Neural cell (in vitro differentiated cells): ENCODE measurements around the gene PRDM8.

Experiments used
- EZH2 ChIP-seq: fragments of 200-600, 300-800 bp; shearing (Covaris generic), sonication (generic); IDR thresholded peaks from 2 replicates; pipeline ENCODE4 v1.6.1; 2014; ENCODE audit warnings: antibody characterized with exemption, low read length, borderline replicate concordance, mild to moderate bottlenecking; ENCODE audit not compliant: insufficient read depth, poor library complexity, severe bottlenecking
- MXI1 ChIP-seq: fragments of 450-650 bp; conservative IDR thresholded peaks from 2 replicates; pipeline ENCODE4 v1.6.1; 2014; ENCODE audit warnings: antibody characterized with exemption, mild to moderate bottlenecking; ENCODE audit not compliant: poor library complexity, severe bottlenecking
- POLR2AphosphoS5 ChIP-seq: IDR thresholded peaks from 2 replicates; pipeline ENCODE4 v1.6.1; 2012
- RAD21 ChIP-seq: fragments of 450-650 bp; conservative IDR thresholded peaks from 2 replicates; pipeline ENCODE4 v1.6.1; 2014; ENCODE audit warnings: antibody characterized with exemption, mild to moderate bottlenecking, moderate library complexity
- SMC3 ChIP-seq: fragments of 450-650 bp; conservative IDR thresholded peaks from 2 replicates; pipeline ENCODE4 v1.6.1; 2014; ENCODE audit warnings: antibody characterized with exemption, mild to moderate bottlenecking, moderate library complexity; ENCODE audit not compliant: poor library complexity
- TAF1 ChIP-seq: IDR thresholded peaks from 2 replicates; pipeline ENCODE4 v1.6.1; 2012; ENCODE audit warnings: low read depth
- TF ChIP-seq, protein P1 (sequence below): fragments of 450-650 bp; IDR thresholded peaks from 2 replicates; pipeline ENCODE4 v1.5.1; 2014; ENCODE audit warnings: antibody characterized with exemption, mild to moderate bottlenecking, moderate library complexity; ENCODE audit not compliant: poor library complexity, severe bottlenecking

DNA sequence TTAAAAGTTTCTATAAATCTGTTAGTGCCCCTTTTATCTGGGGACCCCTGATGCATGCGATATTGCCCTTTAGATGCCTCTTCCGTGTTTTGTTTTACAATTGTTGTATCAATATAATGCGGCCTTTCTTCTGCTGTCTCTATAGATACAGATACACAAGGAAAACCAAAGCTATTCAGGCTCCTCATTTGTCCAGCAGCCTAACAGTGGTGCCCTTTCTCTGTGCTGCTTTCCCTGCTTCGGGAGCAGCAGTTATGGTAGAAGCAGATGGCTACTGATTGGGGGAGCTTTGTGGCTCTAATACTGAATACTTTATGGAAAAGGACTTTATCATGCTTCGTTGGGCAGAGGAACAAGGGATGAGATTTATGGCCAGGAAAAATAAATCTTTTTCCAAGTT, 10.6 kb upstream of the PRDM8 start:
- no peak for TF ChIP-seq POLR2AphosphoS5
- TF ChIP-seq, protein P1, sequence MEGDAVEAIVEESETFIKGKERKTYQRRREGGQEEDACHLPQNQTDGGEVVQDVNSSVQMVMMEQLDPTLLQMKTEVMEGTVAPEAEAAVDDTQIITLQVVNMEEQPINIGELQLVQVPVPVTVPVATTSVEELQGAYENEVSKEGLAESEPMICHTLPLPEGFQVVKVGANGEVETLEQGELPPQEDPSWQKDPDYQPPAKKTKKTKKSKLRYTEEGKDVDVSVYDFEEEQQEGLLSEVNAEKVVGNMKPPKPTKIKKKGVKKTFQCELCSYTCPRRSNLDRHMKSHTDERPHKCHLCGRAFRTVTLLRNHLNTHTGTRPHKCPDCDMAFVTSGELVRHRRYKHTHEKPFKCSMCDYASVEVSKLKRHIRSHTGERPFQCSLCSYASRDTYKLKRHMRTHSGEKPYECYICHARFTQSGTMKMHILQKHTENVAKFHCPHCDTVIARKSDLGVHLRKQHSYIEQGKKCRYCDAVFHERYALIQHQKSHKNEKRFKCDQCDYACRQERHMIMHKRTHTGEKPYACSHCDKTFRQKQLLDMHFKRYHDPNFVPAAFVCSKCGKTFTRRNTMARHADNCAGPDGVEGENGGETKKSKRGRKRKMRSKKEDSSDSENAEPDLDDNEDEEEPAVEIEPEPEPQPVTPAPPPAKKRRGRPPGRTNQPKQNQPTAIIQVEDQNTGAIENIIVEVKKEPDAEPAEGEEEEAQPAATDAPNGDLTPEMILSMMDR, result no peak
- TF ChIP-seq RAD21, result no peak
- no peak for TF ChIP-seq MXI1
- TF ChIP-seq EZH2, result no peak
- TF ChIP-seq SMC3, result no peak
- TF ChIP-seq TAF1, result no peak
